ENCODE data around the gene SELENON. TPM values are rescaled to one million over a fixed set of nuclear protein-coding genes. Genes with fewer than 3 reads are reported as not detected.

Gene SELENON
- total RNA-seq, 1 donor, result 23.7 TPM

GRCh38 chr1:25829046-25829445, 29.1 kb downstream of the SELENON start:
- no peak overlapping the region for H3K4me3 ChIP-seq (ENCODE audit: low read depth, low read length)
- DNase-seq (ENCODE audit: low read depth), result no peak
- TF ChIP-seq CTCF (IDR thresholded peaks at IDR 0.05; ENCODE audit: insufficient read depth, low read depth, low read length), result no peak

GRCh38 chr1:25831569-25832196, 31.7 kb downstream of the SELENON start:
- no peak overlapping the region for H3K4me3 ChIP-seq (ENCODE audit: low read depth, low read length)
- no peak for TF ChIP-seq CTCF (IDR thresholded peaks at IDR 0.05; ENCODE audit: insufficient read depth, low read depth, low read length)
- DNase-seq (ENCODE audit: low read depth), result no peak

GRCh38 chr1:25832336-25833037, 32.5 kb downstream of the SELENON start:
- DNase-seq (ENCODE audit: low read depth), result no peak
- no peak for TF ChIP-seq CTCF (IDR thresholded peaks at IDR 0.05; ENCODE audit: insufficient read depth, low read depth, low read length)
- no peak overlapping the region for H3K4me3 ChIP-seq (ENCODE audit: low read depth, low read length)

- no peak for TF ChIP-seq CTCF (IDR thresholded peaks at IDR 0.05; ENCODE audit: insufficient read depth, low read depth, low read length)
- DNase-seq (ENCODE audit: low read depth), result no peak
- no peak overlapping the region for H3K4me3 ChIP-seq (ENCODE audit: low read depth, low read length)
Observed at GRCh38 chr1:25833158-25833557, 33.2 kb downstream of the SELENON start.

- no peak for TF ChIP-seq CTCF (IDR thresholded peaks at IDR 0.05; ENCODE audit: insufficient read depth, low read depth, low read length)
Observed at GRCh38 chr1:25834894-25835293, 34.9 kb downstream of the SELENON start.

GRCh38 chr1:25836695-25837094, 36.7 kb downstream of the SELENON start:
- no peak for TF ChIP-seq CTCF (IDR thresholded peaks at IDR 0.05; ENCODE audit: insufficient read depth, low read depth, low read length)
- no peak overlapping the region for H3K4me3 ChIP-seq (ENCODE audit: low read depth, low read length)
- DNase-seq (ENCODE audit: low read depth), result no peak

More at GRCh38 chr1:25834894-25835293, 34.9 kb downstream of the SELENON start:
- H3K4me3 ChIP-seq (ENCODE audit: low read depth, low read length), result no peak overlapping the region
- DNase-seq (ENCODE audit: low read depth), result no peak

All from fibroblast of villous mesenchyme (primary cell).